ENCODE data around the gene UXS1.

The UXS1 gene

GRCh38 chr2:106080959-106081358 is 113.1 kb downstream of the UXS1 start:
- no peak for DNase-seq (ENCODE audit: low read depth)

GRCh38 chr2:106078096-106078495 is 116.0 kb downstream of the UXS1 start:
- DNase-seq (ENCODE audit: low read depth), result no peak

DNA sequence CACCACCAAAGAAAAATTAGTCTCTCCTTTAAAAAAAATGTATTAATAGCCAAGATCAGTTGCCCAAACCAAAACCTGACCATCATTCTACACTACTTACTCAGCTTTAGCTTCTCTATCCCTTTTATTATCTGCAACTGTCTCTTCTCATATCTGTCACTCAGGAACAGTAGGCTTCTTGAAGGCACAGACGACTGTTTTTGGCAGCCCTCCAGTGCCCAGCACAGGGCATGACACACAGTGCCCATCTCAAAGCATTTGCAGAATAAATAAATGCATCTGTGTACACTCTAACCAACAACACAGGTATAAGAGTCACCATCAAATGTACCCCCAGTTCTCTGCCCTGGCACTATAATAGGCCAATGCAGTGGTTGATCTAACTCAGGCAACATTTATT is 117.2 kb downstream of the UXS1 start:
- DNase-seq (ENCODE audit: low read depth), result no peak

DNA sequence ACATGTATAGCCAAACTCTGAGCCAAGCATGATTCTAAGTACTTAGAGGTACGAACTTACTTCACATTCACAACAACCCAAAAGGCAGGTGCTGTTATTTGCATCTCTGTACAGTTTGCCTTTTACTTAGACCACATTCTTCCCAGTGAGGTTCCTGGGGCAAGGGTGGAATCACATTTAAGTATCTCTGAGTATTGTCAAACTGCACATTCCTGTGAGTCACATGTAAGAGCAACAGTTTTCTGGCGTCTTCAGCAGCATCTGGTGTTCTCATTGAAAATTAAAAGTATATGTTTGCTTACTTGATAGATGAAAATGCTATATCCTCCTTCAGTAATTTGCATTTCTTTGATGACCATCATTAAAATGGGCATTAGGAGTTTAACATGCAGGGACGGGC is 119.1 kb downstream of the UXS1 start:
- no peak for DNase-seq (ENCODE audit: low read depth)

- no peak for DNase-seq (ENCODE audit: low read depth)
Measured at GRCh38 chr2:106073678-106074406, 120.3 kb downstream of the UXS1 start.

DNA sequence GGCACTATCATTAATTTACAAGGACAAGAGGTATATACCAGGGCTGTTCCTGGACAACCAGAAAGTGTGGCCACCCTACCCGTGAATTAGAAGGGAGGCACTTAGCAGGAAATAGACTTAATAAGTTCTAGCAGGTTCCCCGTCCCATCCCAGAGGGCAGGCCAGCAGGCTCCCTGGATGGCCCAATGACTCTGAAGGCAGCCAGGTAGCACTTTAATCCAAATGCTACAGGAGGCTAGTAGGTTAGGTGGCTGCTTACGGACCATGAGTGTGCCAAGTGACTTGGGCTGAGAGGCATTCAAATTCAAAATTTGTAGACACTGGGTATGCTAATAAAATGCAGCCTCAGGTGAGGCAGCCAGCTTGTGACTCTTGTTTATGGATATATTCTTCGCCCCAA is 123.9 kb downstream of the UXS1 start:
- DNase-seq (ENCODE audit: low read depth), result no peak

DNA sequence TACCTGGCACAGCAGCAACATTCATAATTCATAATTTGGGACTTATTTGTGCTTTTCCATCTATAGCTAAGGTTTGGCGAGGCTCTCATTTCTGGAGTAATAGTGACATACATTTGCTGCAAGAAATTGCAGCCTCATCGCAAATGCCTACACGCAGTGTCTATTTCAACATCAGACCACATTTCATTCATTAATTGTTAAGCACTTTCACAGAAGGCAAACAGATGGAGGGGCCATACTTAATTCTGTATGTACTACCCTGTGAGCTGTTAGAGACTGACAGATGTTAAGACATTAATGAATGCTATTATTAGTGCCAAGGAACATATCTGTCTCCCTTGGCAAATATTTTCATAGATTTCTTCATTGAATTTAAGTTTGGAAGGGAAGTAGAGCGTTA is 125.7 kb downstream of the UXS1 start:
- DNase-seq (ENCODE audit: low read depth), result no peak

DNA sequence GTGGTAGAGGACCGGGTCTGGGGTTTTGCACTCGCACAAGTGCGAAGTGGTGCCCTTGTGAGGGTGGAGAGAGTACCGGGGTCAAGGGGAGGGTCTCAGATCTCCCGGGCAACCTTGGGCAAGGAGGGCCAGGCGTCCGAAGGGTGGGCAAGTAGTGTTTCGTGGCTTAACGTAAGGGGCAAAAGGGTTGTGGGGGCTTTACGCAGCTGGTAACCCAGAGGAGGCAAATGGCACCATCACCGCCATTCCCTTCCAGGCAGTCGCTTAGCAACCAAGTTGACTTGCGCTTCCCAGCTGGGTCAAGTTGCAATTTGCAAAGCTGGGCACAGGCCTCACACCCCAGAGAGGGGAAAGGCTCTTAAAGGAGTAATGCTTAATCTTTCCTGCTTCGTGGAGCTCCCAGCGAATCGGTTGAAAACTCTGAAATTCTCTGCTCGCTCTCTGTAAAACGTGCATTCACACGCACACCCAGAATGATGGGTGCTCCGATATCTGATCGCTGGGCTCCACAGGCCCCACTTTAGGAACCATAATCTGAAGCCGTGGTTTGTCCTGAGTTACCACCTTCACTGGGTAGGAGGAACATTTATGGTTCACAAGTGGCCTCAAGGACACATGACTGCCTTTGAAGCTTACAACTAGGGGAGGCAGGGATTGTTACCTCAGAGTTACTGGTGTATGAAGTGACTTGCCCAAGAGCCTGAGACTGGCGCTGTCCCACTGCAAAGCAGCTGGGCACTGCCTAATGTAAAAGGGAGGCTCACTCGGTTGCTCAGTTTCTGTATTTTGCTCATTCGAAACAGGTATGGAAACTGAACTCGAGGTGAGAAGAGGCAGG is 127.9 kb downstream of the UXS1 start:
- no peak for DNase-seq (ENCODE audit: low read depth)

DNA sequence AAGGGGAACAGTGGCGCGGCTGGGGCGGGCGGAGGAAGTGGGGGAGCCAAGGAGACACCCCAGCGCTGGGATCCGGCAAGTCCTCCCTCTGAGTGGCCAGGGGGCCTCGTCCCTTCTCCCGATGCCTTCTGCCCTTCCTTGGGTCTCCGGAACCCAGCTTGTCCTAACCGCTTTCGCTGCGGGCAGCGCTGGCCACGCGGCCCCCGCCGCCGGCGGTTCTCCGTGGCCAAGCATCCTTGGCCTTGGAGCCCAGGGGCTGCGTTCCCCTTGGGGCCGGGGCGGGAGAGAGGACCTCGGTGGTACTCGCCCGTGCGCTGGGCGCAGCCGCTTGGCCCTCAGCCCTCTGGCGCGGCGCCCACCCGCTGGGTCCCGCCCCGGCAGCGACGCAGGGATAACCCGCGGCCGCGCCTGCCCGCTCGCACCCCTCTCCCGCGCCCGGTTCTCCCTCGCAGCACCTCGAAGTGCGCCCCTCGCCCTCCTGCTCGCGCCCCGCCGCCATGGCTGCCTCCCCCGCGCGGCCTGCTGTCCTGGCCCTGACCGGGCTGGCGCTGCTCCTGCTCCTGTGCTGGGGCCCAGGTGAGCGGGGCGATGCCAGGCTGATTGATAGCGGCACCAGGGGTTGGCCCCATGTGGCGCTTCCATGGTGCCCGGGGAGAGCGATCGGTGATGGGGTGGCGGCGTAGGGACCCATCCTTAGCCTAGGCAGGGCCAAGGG is 128.7 kb downstream of the UXS1 start:
- DNase-seq (ENCODE audit: low read depth), result no peak

- no peak for DNase-seq (ENCODE audit: low read depth)
Measured at GRCh38 chr2:106063181-106063580, 130.9 kb downstream of the UXS1 start.

- DNase-seq (ENCODE audit: low read depth), result no peak
Measured at GRCh38 chr2:106062627-106063026, 131.5 kb downstream of the UXS1 start.

DNA sequence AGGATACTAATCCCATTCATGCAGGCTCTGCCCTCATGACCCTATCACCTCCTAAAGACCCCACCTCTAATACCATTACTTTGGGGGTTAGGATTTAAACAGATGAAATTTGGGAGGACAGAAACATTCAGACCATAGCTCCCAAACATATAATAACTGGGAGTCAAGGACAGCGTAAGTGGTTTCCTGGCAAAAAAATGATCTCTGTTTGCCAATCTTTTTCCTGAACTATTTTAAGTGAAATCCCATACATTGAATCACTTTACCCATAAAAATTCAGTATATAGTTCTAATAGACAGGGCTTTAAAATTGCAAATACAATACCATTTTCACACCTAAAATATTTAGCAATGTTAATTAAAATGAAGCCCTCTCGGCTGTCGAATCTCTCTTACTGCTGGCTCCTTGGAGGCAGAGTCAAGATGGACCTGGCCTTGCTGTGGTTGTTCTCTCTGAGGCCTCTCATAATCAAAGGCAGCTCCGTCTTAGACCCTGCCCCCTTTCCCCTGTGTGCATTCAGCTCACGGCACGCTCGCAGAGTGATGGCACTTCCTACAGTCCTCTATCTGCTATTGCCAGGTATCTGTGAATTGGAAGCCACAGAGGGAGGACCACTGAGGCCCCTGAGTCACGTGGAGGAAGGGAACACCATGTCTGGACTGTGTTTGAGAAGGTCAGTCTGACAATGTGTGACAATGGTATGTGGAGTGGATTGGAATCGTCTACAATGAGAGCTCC is 132.3 kb downstream of the UXS1 start:
- DNase-seq (ENCODE audit: low read depth), result no peak

- DNase-seq (ENCODE audit: low read depth), result no peak
Measured at GRCh38 chr2:106059416-106060065, 134.6 kb downstream of the UXS1 start.

DNA sequence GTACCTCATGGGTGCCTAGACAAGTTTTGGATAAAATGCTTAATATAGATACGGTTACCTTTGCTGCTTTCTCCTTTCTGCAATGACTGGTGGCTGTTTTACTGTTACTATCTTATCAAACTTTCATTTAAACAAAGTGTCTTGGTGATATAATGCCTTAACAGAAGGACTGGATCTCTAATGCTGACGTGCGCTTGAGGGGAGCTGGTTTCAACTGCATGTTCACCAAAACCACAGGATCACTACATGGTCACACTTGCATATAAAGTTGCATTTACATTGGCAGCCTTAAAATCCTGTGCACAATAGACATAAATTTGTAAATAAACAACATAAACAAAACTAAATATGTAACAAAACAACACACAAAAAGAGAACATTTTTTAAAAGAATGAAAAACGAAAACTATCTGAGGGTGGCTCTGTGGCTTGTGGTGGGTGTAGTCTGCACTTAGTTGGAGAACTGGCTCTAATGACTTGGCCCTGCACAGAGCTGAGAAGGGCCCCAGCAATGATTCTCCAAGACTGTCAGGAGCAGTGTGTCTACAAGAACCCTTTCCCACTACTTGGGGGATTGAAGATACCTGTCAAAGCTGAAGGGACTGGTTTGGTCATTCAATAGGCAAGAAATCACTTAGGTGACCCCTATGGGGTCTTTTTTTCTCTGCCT is 135.5 kb downstream of the UXS1 start:
- DNase-seq (ENCODE audit: low read depth), result no peak

DNA sequence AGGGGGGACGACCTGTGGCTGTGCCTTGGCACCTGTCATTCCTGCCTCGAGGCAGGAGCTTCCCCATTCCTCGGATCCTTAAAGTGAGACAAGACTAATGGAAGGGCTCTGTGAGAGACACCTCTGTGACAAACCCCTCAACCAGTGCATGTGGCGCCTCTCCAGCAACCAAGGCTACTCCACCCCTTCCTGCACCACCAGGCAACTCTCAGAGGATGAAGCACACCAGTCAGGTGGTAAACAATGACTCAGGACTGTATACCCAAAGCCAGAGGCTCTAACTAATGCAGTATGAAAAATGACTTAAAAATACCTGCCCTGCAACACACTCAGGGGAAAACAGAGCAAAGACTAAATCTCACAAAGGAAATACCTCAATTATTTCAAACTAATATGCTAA is 136.9 kb downstream of the UXS1 start:
- DNase-seq (ENCODE audit: low read depth), result no peak

GRCh38 chr2:106054880-106055655 is 139.0 kb downstream of the UXS1 start:
- DNase-seq (ENCODE audit: low read depth), result no peak

DNA sequence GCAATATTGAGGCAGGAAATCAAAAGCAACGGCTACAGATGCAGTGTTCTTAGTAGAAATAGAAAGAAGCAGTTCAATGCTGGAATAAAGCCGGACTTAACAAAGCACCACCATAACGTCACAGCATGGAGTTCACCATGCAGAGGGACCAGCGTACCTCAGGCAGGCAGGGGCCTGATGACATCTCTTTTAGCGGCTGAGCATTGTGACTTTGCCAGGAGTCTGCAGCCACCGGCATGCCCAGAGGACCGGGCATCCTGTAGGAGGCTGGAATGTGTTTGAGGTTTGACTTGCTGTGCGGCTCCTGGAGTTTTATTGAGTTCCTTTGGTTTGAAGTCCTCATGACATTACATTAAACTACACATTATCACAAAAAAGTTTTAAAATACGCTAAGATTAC is 139.8 kb downstream of the UXS1 start:
- DNase-seq (ENCODE audit: low read depth), result no peak

- no peak for DNase-seq (ENCODE audit: low read depth)
Measured at GRCh38 chr2:106053581-106053980, 140.5 kb downstream of the UXS1 start.

DNA sequence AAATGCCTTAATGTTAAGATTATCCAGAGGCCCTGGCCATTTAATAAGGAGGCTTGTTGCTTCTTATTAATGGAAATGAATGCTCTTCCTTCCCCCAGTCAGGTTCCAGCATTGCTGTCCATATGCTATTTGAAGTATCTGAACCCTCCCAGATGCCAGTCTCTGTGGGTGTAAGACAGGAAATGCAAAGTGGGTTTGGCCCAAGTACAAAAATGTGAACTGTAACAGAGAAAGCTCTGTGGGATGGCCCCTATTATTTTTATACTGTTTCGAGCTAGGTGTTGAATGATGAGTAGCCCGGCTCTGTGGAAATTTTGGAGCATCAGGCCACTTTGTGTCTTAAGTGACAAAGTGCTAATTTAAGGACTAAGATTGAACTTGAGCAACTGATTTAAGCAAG is 141.0 kb downstream of the UXS1 start:
- DNase-seq (ENCODE audit: low read depth), result no peak

DNA sequence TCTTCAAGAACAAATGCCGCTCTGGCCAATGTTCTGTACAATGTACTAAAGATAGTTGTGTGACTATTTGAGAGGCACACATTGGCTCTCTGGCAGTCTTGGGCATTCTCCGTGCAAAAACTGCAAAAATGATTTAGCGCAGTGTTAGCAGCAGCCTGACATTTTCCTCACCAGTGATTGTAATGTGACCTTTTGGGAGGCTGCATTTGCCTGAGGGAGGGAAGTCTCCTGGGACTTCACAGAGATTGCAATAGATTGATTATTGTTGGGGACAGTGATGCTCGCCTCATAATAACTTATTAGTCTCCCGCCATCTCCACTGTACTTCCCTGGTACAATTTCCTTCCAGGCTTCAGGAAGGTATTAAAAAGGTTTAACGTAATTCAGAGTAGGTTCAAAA is 149.2 kb downstream of the UXS1 start:
- no peak for DNase-seq (ENCODE audit: low read depth)
